CD4-positive, alpha-beta T cell treated with Interferon gamma for 1 hour (primary cell): Measurements from ENCODE around the gene RNF148.

Experiments used
- DNase-seq: peaks from one replicate; pipeline ENCODE4 v3.0.0-alpha.2; 2020

RNF148 gene, protein sequence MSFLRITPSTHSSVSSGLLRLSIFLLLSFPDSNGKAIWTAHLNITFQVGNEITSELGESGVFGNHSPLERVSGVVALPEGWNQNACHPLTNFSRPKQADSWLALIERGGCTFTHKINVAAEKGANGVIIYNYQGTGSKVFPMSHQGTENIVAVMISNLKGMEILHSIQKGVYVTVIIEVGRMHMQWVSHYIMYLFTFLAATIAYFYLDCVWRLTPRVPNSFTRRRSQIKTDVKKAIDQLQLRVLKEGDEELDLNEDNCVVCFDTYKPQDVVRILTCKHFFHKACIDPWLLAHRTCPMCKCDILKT

DNA sequence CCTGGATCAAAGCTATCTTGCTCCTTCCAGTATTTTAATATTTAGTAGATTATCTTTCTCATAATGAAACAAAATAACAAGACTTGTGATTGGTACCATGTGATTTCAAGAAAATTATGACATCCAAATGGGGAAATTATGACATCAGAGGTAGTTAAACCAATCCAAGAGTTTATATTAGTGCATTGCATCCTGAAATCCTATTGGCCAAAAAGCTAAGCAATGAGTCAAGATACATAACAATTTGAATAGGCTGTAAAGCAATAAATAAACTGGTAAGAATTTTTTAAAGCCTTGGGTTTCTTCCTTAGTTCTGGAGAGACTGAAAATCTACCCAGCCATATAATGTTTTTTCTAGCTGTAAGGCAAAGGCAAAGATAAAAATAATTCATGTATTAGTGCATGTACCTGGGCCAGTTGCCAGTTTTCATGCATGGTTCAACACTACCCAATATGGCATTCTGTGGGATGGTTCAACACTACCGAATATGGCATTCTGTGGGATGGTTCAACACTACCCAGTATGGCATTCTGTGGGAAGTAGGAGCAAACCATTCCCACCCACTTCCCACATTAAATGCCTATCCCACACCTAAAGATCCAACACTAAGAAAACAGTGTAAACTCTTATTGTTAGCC is at the start of gene RNF148:
Gene RNF148, minus strand, starts transcription at position 51 of the 639 bp plus-strand sequence. CDS start 172 bp downstream, outside the sequence.
- DNase-seq = no peak

DNA sequence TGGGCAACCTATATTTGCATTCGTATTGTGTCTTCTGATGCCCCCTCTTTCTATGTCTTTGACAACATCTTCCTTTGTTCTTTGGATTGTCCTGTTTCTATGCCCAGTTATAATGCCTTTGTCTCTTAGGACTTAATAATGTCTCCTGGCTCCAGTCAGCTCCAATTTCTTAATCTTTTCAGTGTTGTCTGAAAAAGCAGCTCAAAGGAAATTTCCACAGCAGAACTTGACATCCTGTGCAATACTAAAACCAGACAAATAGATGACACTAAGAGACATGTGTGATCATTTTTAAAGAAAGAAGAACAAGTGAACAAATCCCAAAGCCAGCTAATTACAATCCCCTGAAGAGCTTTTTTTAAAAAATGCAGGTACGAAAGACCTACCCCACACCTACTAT is 47.7 kb upstream of the RNF148 start:
- no peak for DNase-seq

DNA sequence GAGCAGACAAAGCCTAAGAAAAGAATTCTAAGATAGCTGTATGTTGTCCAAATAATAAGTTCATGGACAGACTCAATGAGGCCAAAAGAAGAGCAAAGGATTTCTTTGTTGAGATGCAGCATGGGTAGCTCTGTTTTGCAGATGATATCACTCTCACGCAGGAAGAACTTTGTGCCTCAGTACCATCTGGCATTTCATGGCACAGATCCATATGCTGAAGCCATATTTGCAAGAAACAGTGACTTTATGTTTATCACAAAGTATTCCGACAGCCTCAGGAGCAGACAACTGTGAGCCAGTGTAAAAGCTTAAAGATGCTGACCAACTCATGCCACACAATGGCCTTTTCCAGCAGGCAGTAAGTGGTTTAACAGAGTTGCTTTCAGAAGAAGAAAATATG is 45.5 kb upstream of the RNF148 start:
- no peak for DNase-seq

DNA sequence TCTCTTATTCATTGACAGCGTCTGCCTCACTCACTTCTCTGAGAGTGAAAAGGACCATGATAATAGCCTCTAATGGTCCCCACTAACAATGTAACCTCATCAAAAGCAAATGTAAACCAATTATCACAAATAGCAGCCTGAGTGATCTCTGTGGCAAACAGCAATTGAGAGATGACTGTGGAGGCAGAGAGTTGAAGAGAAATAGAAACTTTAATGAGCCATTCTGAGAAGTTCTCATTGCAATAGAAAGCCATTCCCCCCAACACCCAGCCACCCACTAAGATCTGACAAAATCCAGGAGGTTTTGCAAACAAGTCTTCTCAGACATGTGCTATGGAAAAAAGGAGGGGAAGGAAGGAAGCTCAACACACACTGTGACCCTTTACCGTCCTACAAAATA is 44.2 kb upstream of the RNF148 start:
- no peak for DNase-seq

DNA sequence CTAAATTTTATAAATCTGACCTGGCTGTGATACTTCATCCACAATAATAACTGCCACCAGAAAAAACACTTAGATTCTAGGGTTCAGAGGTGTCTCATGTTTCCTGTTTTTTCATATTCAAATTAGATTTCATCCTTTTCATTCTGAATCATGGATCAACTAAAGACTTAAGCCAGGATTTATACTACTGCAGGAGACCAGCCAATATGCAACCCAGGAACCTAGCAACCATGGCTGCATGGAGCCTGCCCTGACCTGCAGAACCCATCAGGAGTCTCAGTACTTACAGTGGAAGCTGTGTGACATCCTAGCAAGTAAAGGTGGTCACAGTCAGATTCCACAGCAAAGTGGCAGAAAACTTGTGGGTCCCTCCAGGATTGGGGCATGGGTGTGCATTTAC is 40.5 kb upstream of the RNF148 start:
- DNase-seq = no peak

DNA sequence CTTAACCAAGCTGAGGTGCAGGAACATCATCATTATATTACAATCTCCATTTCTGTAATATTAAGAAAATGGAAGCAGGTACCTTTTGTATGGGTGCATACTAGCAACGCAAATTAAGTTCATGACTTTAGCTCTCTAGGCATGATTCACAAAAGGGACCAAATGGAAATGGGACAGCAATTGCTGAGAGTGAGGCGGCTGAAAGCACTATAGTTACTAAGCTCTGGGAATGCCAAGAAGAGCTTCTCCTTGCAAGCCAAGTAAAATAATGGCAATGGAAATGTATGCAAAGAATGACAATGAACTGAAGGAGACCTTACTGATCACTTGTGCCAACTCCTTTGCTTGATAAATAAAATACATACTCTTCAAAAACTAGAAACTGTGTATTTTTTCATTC is 36.2 kb upstream of the RNF148 start:
- no peak for DNase-seq

DNA sequence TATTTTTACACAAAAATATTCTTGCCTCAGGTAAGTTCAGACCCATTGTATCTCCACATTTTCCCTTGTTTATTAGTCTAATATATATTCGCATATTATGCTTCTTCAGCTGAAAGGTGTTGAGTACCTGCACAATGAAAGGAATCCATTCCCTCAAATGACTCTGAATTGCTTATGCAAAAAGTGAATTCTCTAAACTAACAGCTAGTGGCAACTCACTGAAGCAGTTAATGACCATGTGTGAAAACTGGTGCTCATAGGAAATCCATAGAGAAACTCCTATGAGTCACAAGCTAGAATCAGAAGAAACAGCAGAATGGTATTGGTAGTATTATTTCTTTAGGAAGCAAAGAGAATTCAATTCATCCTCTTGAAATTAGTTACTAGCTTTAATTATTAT is 33.5 kb upstream of the RNF148 start:
- DNase-seq = no peak

DNA sequence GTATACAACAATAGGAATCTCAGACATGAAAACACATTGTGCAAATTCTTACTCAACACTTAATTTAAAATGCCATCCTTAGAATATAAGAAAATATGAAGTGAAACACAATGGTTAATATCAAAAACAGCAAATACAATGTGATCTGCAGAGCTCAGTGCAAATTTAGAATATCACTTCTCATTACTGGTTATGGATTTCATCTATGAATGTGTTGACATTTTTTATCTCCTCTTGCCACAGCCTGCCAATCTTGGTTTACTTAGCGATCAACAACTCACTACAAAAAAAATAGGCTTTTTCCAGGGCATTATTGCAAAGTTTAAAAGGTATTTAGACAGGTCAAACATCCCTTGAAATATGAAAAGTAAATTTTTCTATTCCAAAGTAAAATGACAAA is 25.0 kb upstream of the RNF148 start:
- DNase-seq = no peak

DNA sequence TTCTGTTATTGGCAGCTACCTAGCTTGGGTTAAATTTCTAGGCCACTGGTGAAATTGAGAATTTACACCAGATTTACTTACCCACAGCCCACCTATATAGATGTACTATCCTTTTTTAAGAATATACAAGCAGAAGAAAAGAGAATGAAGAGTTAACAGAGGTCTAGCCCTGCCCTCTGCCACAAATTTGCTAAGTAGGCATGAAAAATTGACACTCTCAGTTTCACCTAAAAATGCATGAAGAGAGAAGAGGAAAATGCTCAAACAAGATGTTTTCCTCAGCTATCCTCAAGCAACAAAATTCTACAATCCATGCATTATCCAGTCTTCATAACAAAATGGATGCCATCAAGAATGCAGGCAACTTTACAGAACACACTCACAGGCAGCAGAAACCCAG is 24.6 kb upstream of the RNF148 start:
- no peak for DNase-seq

DNA sequence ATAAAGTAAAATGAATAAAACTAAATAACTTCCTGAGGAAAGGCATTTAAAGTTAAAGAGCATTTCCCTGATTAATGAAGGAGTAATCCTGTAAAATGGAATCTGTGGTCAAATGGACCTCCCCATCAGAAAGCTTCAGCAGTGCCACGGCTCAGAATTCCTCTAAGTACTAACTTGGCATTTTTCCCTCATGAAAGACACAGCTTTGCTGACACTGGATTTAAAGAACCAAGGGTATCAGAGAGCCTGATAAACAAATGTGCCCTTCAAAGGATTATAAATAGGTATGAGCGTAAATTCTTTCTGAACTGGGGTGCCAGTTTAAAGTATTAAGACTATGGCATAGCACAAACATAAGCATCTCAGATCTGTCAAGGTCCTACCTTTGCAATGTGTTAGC is 24.2 kb upstream of the RNF148 start:
- DNase-seq = no peak

DNA sequence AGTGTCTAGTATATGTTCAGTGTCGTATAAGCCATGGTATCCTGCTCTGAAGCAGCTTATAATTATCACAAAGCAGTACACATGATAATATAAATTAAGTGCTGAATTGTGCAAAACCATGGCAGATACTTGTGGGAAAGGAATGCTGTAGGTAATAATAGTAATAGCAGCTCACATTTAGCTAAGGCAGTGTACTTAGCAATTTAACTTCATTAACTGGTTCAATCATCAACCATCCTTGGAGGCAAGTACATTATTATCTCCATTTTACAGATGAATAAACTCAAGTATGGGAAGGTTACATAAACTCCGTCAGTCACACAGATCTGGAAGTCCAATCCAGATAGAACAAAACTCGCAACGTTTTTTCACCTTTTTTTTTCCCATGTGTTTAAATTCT is 21.6 kb upstream of the RNF148 start:
- DNase-seq = no peak

DNA sequence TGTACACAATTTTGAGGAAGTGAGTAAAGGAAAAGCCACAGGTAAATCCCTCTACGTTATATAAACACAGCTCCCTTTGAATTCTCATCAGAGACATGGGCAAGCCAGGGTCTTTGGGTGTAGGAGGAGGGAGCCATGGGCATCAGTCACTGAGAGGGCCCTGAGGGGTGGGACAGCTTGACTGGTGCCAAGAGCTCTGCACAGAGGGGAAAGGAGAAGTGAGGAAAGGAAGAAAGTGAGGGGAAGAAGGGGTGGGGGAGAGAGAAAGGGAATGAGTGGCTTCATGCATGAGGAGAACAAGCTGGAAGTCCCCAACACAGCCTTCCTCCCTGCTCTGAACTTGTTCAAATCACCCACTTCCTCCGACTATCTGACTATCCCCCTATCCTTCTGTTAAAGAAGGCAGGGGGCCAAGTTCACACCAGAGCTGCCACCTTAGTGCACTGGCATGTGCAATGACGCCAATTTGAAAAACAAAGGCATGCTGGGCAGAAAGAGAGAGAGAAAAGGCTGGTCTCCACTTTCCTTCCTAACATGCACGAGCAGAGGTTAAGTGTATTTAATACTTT is 16.4 kb upstream of the RNF148 start:
- no peak for DNase-seq

DNA sequence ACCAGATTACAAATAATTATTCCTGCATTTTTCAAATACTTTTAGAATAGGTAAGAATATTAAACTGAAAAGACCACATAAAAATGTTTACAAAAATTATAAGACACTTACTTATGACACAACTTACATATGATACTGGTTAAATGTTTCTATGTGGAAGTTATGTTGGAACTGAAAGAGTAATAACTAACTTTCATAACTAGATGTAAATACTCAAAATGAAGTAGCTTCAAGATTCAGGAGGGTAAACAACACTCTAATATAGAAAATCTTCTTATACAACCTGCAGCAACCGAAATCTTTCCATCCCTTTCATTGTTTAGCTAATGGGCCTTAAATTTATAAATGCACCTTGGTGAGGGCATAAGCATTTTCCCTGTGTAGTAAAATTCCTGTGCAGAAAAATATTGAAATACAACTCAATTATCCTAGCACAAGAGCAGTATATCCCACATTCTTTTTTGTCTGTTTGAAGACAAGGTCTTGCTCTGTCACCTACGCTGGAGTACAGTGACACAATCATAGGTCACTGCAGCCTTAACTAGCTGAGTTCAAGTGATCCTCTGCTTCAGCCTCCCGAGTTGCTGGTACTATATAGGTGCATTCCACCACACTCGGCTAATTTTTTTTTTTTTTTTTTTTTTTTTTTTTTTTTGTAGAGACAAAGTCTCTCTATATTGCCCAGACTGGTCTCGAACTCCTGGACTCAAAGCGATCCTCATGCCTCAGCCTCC is 14.8 kb upstream of the RNF148 start:
- DNase-seq = no peak

DNA sequence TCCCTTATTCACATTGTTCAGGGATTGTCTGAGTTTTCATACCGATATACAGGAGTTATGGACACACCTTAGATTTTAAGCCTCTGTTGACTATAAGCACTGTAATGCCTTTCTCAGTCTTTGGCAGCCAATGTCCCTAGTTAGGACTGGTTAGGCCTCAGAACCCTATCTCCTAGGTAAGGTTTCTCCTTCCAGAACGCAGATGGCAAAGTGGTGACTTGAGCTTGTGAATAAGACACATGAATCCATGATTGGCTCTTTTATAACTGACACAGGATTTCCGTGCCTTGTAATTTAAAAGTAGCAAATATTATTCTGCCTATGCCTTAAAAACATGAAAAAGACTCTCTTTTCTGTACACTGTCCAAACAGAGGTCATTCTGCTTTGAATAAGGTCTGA is 12.5 kb upstream of the RNF148 start:
- no peak for DNase-seq

DNA sequence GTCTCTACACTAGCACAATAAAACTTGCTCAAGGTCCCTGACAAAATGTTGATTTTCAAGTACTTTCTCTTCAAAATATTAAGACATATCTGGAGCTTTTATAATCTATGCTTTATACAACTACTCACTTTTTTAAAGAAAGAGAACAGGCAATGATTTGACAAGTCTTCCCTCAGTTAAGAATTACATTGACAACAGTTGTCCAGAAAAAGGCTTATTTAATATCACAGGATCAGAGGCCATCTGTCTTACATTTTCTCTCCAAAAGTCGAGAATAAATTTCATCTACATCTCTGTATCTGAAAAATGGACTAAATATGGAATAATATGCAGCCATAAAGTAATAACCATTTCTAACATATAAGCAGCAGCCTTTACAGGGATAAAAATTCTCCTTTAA is 8.2 kb upstream of the RNF148 start:
- DNase-seq = no peak

DNA sequence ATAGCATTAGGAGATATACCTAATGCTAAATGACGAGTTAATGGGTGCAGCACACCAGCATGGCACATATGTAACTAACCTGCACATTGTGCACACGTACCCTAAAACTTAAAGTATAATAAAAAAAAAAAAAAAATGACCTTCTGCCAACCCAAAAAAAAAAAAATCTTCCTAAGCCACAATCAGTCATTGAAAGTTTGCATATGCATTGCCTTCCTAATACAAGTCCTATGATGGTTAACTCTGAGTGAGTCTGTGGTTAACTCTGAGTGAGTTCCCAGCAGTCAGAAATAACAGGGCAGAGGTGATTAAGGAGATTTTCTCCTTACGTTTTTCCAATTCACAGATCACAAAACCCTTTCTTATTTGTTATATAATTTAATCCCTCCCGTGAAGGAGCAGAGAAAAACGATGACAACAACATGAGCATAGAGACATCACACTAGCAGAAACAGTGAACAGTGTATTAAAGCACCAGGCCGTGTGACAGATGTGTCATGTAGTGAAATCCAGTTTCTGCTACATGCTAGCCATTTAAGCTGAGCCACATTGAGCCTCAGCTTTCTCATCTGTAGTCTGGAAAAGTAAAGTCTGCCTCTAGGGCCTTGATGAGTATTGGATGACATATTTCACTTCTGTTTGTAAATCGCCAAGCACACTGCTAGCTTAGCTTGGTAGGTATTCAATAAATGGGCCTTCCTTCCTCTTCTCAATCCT is 7.4 kb upstream of the RNF148 start:
- DNase-seq = no peak

DNA sequence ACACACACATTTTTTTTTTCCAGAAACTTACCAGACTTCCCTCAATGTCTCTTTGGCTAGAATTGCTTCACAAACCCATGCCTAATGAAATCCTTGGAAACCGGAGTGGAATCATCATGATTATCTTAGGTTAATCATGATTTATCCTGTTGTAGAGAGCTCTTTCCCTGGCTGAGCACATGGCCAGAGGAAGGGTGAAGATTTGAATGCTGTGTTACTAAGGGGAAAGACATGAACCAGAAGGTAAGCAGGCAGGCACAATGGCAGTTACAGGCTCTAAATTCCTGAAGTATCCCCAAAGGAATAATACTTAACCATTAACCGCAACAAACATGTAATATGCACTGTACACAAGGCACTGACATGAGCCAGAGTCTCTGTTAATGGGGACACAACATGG is 4.1 kb upstream of the RNF148 start:
- no peak for DNase-seq

DNA sequence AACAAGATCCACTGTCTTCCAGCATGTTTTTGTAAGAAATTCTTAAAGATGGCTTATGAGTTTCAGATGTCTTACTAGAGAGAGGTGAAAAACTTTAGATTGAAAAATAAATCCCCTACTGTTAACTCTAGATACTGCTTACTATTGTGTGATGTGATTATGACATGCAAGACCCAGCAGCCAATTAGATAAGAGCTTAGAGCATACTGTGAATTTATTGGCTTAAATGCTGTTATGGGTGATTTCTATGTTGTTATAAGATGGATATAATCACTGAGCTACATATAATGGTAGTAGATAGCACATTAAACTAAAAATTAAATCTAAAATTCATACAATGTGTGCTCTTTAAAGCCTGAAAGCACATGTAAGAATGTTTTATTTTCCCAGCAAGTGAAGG is 3.7 kb downstream of the RNF148 start, which contains the start of gene RNF133:
Gene RNF133, minus strand, starts transcription at position 101 of the 400 bp plus-strand sequence. CDS start 199 bp downstream, outside the sequence.
- no peak for DNase-seq

DNA sequence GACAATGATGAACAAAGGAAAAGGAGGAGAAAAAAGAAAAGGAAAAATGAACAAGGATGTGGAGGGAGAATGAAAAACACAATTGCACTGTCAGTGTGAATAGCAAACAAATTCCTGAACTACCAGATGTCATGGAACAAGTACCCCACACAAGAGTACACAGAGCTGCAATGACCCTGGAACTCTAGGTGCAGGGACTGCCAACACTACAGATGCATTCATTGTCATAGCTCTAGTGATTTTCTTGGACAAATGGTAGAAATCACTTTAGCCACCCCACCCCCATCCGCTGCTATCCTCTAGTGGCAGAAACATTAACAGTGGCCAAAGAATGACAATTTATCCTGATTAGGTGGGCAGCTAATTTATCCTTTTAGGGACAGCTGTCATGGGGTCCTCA is 6.9 kb downstream of the RNF148 start:
- DNase-seq = no peak

DNA sequence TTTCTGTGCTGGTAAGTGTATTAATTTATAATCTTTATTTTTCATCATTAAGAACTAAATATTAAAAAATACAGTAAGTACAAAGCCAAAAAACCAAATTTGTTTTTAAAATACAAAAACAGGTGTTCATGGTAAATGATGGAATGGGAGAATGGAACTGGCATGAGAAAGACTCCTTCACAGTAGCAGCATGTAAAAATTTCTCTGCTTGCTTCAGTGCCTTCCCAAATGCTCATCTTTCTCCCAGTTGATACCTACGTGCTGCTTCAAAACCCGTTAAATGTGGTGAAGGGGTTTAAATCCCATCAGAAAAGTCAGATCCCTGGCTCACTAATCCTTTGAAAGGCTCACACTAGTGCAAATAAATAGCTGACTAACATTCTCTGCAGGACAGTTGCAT is 8.0 kb downstream of the RNF148 start:
- no peak for DNase-seq

DNA sequence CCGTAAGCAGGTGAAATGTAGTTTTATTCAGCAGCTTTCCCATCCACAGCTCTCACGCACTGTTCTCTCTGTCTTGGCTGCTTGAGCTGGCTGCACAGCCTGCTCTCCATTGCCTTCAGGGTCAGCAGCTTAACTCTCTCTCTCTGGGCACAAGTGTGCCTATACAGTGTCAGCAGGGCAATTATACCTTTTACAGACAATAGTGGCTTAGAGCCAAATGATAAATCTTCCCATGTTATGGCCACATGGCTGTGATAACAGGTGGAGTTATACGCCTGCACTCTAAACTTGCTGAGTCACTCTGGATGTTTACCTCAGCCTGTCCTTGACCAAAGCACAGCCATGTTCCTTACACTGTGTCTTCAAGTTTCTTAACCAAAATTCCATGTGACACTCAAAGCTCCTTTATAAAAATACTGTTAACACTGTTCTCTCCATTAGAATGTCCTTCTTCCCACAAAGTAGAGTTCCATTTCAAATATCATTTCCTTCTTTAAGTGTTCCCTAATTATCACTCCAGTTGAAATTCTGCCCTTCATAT is 9.9 kb downstream of the RNF148 start:
- DNase-seq = no peak

DNA sequence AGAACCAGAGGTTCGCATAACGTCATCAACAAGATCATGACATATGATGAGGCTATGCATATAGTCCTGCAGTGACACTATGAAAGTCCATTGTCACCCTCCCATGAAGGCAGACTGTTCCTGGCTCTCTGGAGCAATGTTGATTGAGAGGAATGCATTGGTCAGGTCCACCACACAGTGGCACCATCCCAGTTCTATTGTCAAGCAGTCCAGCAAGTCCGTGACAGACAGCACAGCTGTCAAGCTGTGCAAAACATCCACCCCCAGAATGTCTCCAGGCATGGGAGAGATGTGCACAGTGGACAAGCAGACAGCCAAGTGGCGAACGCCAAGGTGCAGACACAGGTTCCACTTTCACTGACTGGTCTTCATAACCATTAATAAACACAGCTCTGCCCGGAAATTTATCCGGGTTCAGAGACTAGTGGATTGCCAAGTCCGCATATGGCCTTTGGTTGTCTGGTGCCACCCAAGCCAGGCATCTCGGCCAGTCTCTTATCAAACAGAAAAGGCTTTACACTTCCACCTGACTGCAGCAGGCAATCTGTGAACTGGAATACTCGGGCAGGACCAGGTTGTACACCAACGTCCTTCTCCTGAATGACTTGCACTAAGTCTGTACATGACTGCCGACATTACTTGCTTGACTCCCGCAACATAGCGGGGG is 11.0 kb downstream of the RNF148 start:
- DNase-seq = no peak
